ENCODE measurements around the gene ZNF521.

- TF ChIP-seq CTCF (IDR thresholded peaks at IDR 0.05): no peak
- no peak for TF ChIP-seq POLR2A (IDR thresholded peaks at IDR 0.05)
- no peak for TF ChIP-seq POLR2AphosphoS5 (IDR thresholded peaks at IDR 0.05)
Measured at GRCh38 chr18:25306671-25307070, 45.3 kb downstream of the ZNF521 start.
